Upper lobe of left lung (tissue), 6 donors: Measurements from ENCODE around the gene PGGHG. TPM values are rescaled to one million over a fixed set of nuclear protein-coding genes. Genes with fewer than 3 reads are reported as not detected.
"Not testable (repeated sequence)": the region's sequence is repeated elsewhere in the genome, so short reads cannot be mapped to it uniquely, and the experiment has no call there.

Experiments used
- ATAC-seq, 2 donors: fragments of 200-7000 bp; cut with Tn5 transposase; one replicate each; pipeline ENCODE4 v1.9.1; 2022; ENCODE audit warnings: mild to moderate bottlenecking in 2 of 2, moderate library complexity in 2 of 2; ENCODE audit not compliant: low FRiP score in 2 of 2
- DNase-seq, 2 donors: peaks; one replicate each; pipeline ENCODE4 v3.0.0-alpha.2; 2019 to 2020
- H3K27ac ChIP-seq, 4 donors: fragments of 200-600 bp; sonication (generic); one replicate each; pipeline ENCODE4 v1.5.1; 2016 to 2019
- H3K27me3 ChIP-seq, 4 donors: fragments of 200-600 bp; sonication (generic); one replicate each; pipeline ENCODE4 v1.5.1; 2017 to 2019
- H3K36me3 ChIP-seq, 4 donors: fragments of 200-600 bp; sonication (generic); one replicate each; pipeline ENCODE4 v1.5.1; 2016 to 2019
- H3K4me1 ChIP-seq, 4 donors: fragments of 200-600 bp; sonication (generic); one replicate each; pipeline ENCODE4 v1.5.1; 2018 to 2019
- H3K4me3 ChIP-seq, 4 donors: fragments of 200-600 bp; sonication (generic); one replicate each; pipeline ENCODE4 v1.5.1; 2017 to 2019; ENCODE audit warnings: mild to moderate bottlenecking in 2 of 4, moderate library complexity in 1 of 4
- H3K9me3 ChIP-seq, 4 donors: fragments of 200-600 bp; sonication (generic); one replicate each; pipeline ENCODE4 v1.5.1; 2018 to 2019
- EP300 ChIP-seq, 4 donors: sonication (generic); formaldehyde crosslinking; IDR thresholded peaks; one replicate each; pipeline ENCODE4 v1.5.1; 2017; ENCODE audit warnings: antibody characterized with exemption in 4 of 4, control low read depth in 2 of 4
- POLR2A ChIP-seq, 4 donors: fragments of 450-650 bp; IDR thresholded peaks; one replicate each; pipeline ENCODE4 v1.5.1; 2016 to 2017; ENCODE audit warnings: antibody characterized with exemption in 4 of 4, mild to moderate bottlenecking in 2 of 4
- POLR2AphosphoS5 ChIP-seq, 2 donors: sonication (generic); formaldehyde crosslinking; IDR thresholded peaks; one replicate each; pipeline ENCODE4 v1.5.1; 2017; ENCODE audit warnings: antibody characterized with exemption in 2 of 2
- WGBS, 2 donors: methylation state at CpG; one replicate each; pipeline ENCODE4 v1.1.5; 2017 to 2018; 5-methylcytosine and 5-hydroxymethylcytosine counted together
- total RNA-seq, 6 donors: library from RNA; depleted of rRNA in 4 of 6; stranded (reverse); fragments of >200 nt in 4 of 6; gene quantifications; one replicate each; pipeline versions ENCODE4 v1.1.0 to v1.2.1, GENCODE V29; 2016 to 2021
- TF ChIP-seq, protein P1 (sequence below), 6 experiments: fragments of 450-650 bp in 4 of 6; fragments of 200-600 bp in 2 of 6; sonication (generic) in 2 of 6; IDR thresholded peaks; one replicate each; pipeline ENCODE4 v1.5.1; 2016 to 2019; ENCODE audit warnings: antibody characterized with exemption in 6 of 6
- donor health status: DM: no; HTN: no; CAD: no; lungs with moderate emphysema.
- donor health status: DM: no; HTN: yes; CAD: no; lungs with severe emphysema.

Gene PGGHG
- total RNA-seq, 6 donors from 2014 or later, result 34.1 to 535 (median 65.2) TPM

DNA sequence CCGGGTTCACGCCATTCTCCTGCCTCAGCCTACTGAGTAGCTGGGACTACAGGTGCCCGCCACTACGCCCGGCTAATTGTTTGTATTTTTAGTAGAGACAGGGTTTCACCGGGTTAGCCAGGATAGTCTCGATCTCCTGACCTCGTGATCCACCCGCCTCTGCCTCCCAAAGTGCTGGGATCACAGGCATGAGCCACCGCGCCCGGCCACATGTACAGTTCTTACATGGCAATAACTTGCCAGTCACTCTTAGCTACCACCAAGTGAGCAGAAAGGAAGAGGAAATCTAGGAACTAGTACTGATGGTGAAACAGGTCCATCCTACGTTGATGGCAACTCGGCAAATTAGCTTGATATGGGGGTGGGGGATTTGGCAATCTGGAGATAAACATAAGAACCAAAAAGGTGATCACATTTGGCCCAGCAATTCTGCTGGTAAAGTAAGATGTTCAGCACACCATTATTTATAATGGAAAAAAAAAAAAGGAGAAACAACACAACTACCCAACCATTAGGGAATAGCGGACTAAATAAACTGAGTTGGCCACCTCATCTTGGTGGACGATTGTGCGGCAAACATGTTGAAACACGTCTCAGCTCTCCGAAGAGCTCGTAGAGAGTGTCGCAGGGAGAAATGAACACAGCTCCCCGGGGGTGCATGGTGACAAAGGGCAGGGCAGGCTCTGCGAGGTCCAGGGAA lies 5.4 kb upstream of the PGGHG start:
- Histone ChIP-seq H3K4me3 (no peak overlapping the region), H3K4me1 (peaks cover 35 to 42% (median 41%) of the 10 kb centered on the region in 4 donors), H3K27me3 (peaks cover 0 to 42% (median 25%) of the 10 kb centered on the region in 4 donors), H3K27ac (no peak overlapping the region), H3K9me3 (no peaks in the 10 kb centered on the region), H3K36me3 (no peaks in the 10 kb centered on the region)
- DNase-seq, result peak in 1 of 2 donors; percentile 34
- no peak for ATAC-seq
- no peak for TF ChIP-seq EP300 (IDR thresholded peaks at IDR 0.05)
- TF ChIP-seq POLR2A (IDR thresholded peaks at IDR 0.05), result no peak
- no peak for TF ChIP-seq POLR2AphosphoS5 (IDR thresholded peaks at IDR 0.05)
- TF ChIP-seq, protein P1, sequence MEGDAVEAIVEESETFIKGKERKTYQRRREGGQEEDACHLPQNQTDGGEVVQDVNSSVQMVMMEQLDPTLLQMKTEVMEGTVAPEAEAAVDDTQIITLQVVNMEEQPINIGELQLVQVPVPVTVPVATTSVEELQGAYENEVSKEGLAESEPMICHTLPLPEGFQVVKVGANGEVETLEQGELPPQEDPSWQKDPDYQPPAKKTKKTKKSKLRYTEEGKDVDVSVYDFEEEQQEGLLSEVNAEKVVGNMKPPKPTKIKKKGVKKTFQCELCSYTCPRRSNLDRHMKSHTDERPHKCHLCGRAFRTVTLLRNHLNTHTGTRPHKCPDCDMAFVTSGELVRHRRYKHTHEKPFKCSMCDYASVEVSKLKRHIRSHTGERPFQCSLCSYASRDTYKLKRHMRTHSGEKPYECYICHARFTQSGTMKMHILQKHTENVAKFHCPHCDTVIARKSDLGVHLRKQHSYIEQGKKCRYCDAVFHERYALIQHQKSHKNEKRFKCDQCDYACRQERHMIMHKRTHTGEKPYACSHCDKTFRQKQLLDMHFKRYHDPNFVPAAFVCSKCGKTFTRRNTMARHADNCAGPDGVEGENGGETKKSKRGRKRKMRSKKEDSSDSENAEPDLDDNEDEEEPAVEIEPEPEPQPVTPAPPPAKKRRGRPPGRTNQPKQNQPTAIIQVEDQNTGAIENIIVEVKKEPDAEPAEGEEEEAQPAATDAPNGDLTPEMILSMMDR (IDR thresholded peaks at IDR 0.05), result no peak
- 80 to 87% methylated on average over 22 to 23 of the region's 23 CpGs for WGBS, 2 donors

DNA sequence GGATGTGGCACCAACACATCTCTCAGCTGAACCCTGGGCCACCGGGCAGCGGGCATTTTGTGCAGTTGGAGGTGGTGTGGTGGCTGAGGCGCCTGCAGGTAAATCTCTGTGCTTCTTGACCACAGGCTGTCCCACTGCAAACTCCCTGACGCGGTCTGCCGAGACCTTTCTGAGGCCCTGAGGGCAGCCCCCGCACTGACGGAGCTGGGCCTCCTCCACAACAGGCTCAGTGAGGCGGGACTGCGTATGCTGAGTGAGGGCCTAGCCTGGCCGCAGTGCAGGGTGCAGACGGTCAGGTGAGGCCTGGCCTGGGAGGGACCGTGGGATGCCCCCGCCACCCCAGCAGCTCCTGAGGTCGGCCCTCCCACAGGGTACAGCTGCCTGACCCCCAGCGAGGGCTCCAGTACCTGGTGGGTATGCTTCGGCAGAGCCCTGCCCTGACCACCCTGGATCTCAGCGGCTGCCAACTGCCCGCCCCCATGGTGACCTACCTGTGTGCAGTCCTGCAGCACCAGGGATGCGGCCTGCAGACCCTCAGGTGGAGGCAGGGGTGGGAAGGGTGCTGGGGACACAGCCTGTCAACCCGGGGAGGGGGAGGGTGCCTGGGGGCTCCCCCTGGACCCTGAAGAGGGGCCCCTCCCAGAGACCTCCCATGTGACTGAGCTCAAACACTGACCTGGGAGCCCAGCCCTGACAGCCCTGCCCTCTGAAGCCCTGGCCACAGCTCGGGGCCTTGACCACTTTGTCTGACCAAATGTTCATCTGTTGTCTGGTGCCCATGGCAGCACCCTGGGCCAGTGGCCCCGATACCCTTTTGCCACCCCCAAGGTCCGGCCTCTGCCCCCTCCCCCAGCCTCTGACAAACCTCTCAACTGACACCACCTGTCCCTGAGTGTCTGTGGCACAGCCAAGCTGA lies 4.6 kb upstream of the PGGHG start:
- Histone ChIP-seq H3K9me3 (no peaks in the 10 kb centered on the region), H3K4me1 (peaks cover 27 to 41% (median 35%) of the 10 kb centered on the region in 4 donors), H3K27me3 (peaks cover 0 to 34% (median 21%) of the 10 kb centered on the region in 4 donors), H3K4me3 (no peak overlapping the region), H3K27ac (no peak overlapping the region), H3K36me3 (no peaks in the 10 kb centered on the region)
- DNase-seq (peak in 1 of 2 donors; percentile 70), ATAC-seq (no peak)
- WGBS, 2 donors, result 86 to 90% methylated on average over 5 to 19 of the region's 24 CpGs
- TF ChIP-seq, protein P1 (IDR thresholded peaks at IDR 0.05), result no peak
- no peak for TF ChIP-seq POLR2A (IDR thresholded peaks at IDR 0.05)
- no peak for TF ChIP-seq EP300 (IDR thresholded peaks at IDR 0.05)
- no peak for TF ChIP-seq POLR2AphosphoS5 (IDR thresholded peaks at IDR 0.05)

DNA sequence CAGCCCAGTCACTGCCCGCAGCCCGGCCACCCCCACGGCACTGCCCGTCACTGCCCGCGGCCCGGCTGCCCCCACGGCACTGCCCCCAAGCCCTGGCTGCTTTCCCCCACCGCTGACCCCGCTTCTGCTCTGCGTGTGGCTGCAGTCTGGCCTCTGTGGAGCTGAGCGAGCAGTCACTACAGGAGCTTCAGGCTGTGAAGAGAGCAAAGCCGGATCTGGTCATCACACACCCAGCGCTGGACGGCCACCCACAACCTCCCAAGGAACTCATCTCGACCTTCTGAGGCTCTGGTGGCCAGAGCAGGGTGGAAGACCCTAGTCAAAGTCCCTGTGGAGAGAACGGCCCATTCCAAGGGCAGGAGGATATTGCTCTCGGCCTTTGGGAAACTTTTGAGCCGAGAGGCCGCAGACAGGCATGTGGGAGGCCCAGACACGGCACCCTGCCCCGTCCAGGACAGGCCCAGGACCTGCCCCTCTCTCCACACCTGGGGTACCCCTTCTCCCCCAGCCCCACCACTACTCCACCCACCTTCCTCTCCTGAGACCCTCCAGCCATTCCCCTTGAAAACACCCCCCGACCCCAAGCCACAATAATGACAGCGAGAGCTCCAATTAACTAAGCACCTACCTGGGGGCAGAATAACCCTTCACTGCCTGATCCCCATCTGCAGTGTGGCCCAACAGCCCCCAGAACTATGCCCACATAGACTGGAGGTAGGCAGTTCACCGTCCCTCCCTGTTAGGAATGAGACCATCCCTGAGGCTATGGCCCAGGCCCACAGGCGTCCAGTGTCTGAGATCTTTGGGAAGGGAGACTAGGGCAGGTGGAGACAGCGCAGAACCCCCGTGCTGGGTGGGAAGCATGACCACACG lies 3.7 kb upstream of the PGGHG start:
- ATAC-seq (no peak), DNase-seq (peak in 1 of 2 donors; percentile 72)
- no peak overlapping the region for H3K27ac ChIP-seq
- peaks cover 27 to 41% (median 34%) of the 10 kb centered on the region in 4 donors for H3K4me1 ChIP-seq
- no peak overlapping the region for H3K4me3 ChIP-seq
- peaks cover 0 to 25% (median 14%) of the 10 kb centered on the region in 4 donors for H3K27me3 ChIP-seq
- TF ChIP-seq, protein P1 (IDR thresholded peaks at IDR 0.05), result no peak
- TF ChIP-seq POLR2A (IDR thresholded peaks at IDR 0.05), result no peak
- no peak for TF ChIP-seq POLR2AphosphoS5 (IDR thresholded peaks at IDR 0.05)
- no peak for TF ChIP-seq EP300 (IDR thresholded peaks at IDR 0.05)
- no peaks in the 10 kb centered on the region for H3K36me3 ChIP-seq
- no peaks in the 10 kb centered on the region for H3K9me3 ChIP-seq
- 90 to 92% methylated on average over 20 to 25 of the region's 29 CpGs for WGBS, 2 donors

DNA sequence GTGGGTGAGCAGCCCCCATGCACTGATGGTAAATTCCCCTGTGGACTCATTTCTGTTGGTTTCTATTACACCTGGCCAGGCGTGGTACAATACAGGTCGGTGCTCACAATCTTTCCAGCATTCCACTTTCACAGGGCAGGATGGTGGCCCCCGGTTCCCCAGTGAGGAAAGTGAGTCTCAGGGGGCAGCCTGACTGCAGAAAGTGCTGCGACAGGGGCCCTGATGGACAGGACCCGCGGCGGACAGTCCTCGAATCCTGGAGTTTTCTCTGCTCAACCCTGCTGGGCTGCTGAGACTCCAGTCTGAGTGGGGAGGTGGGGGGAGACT lies 3.1 kb upstream of the PGGHG start:
- 82 to 93% methylated on average over 8 of the region's 8 CpGs for WGBS, 2 donors
- Histone ChIP-seq H3K4me3 (no peak overlapping the region), H3K27me3 (peaks cover 0 to 20% (median 11%) of the 10 kb centered on the region in 4 donors), H3K36me3 (no peaks in the 10 kb centered on the region), H3K27ac (no peak overlapping the region), H3K9me3 (no peaks in the 10 kb centered on the region), H3K4me1 (peaks cover 23 to 36% (median 30%) of the 10 kb centered on the region in 4 donors)
- no peak for ATAC-seq
- TF ChIP-seq, protein P1 (IDR thresholded peaks at IDR 0.05), result no peak
- TF ChIP-seq EP300 (IDR thresholded peaks at IDR 0.05), result no peak
- TF ChIP-seq POLR2A (IDR thresholded peaks at IDR 0.05), result no peak
- TF ChIP-seq POLR2AphosphoS5 (IDR thresholded peaks at IDR 0.05), result no peak
- DNase-seq, result no peak

DNA sequence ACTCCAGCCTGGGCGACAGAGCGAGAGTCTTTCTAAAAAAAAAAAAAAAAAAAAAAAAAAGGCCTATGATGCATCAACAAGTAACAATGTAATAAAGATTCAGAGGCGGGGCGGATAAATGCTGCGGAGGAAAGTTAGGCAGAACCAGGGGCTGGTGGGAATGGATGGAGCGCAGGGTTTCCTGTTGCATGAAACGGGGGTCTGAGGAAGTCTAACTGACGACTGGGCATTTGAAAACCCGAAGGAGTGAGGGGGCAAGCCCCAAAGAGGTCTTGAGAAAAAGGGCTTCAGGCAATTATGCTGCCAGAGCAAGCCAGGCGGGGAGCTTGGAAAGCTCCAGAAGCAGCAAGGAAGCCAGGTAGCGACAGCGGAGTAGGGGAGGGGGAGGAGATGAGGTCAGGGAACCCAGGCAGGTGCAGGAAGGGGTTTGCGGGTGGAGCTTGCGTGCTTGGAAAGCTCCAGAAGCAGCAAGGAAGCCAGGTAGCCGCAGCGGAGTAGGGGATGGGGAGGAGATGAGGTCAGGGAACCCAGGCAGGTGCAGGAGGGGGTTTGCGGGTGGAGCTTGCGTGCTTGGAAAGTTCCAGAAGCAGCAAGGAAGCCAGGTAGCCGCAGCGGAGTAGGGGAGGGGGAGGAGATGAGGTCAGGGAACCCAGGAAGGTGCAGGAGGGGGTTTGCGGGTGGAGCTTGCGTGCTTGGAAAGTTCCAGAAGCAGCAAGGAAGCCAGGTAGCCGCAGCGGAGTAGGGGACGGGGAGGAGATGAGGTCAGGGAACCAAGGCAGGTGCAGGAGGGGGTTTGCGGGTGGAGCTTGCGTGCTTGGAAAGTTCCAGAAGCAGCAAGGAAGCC lies 1.7 kb upstream of the PGGHG start:
- peaks cover 14 to 25% (median 21%) of the 10 kb centered on the region in 4 donors for H3K4me1 ChIP-seq
- H3K4me3 ChIP-seq, result peak overlapping the region in 3 of 4 donors; percentile 82 to 88 (median 83)
- H3K27ac ChIP-seq, result peak overlapping the region in 2 of 4 donors; percentile 81 to 91
- 66 to 82% methylated on average over 27 of the region's 27 CpGs for WGBS, 2 donors
- not testable (repeated sequence) for H3K27me3 ChIP-seq, ATAC-seq, H3K9me3 ChIP-seq, H3K36me3 ChIP-seq
- DNase-seq, result peak in 1 of 2 donors; percentile 26
